Right ventricle myocardium inferior (tissue), 1 donor: Measurements from ENCODE around the gene PCBD1. TPM values are rescaled to one million over a fixed set of nuclear protein-coding genes. Genes with fewer than 3 reads are reported as not detected.
A peak's percentile ranks its signal among the peaks of the same experiment; 100 is the strongest.
"Not testable (repeated sequence)": the region's sequence is repeated elsewhere in the genome, so short reads cannot be mapped to it uniquely, and the experiment has no call there.

Experiments
- ATAC-seq: fragments of 200-7000 bp; cut with Tn5 transposase; one replicate; pipeline ENCODE4 v1.9.1; 2020; ENCODE audit warnings: mild to moderate bottlenecking, moderate library complexity
- DNase-seq: peaks from one replicate; pipeline ENCODE4 v3.0.0; 2021; ENCODE audit errors: missing footprints
- intact Hi-C: fragments of 100-400 bp; cut with DNase I; formaldehyde crosslinking; loops from one replicate; pipeline ENCODE4 v1.11.0; 2022
- total RNA-seq: library from RNA; stranded (reverse); fragmentation: NEBNext Ultra II Directional; extraction: Animal tissue kit (Norgen Biotek cat#: 25700); gene quantifications from one replicate; pipeline ENCODE4 v1.2.1, GENCODE V29; 2021
- donor health status: DM: no; HTN: yes; CAD: no; lungs with severe emphysema.

Gene PCBD1
- total RNA-seq, 1 donor from 2014 or later: 155 TPM

- ATAC-seq (no peak), DNase-seq (peak; percentile 31)
- intact Hi-C loops: loop anchor here (10.0 kb wide), 1 partner anchor 224 kb away; no protein-coding TSS in a partner anchor
Measured at GRCh38 chr10:70920519-70920918, 32.2 kb upstream of the PCBD1 start.

GRCh38 chr10:70919906-70920305, 31.5 kb upstream of the PCBD1 start:
- DNase-seq: peak; percentile 31
- intact Hi-C loops: loop anchor here (10.0 kb wide), 1 partner anchor 225 kb away; no protein-coding TSS in a partner anchor
- ATAC-seq: not testable (repeated sequence)

GRCh38 chr10:70918851-70919530, 30.6 kb upstream of the PCBD1 start:
- ATAC-seq (no peak), DNase-seq (peak; percentile 48)
- intact Hi-C loops: no loop called here

- ATAC-seq (no peak), DNase-seq (peak; percentile 52)
- intact Hi-C loops: no loop called here
Measured at GRCh38 chr10:70917635-70918034, 29.3 kb upstream of the PCBD1 start.

GRCh38 chr10:70917226-70917625, 28.9 kb upstream of the PCBD1 start:
- peak; percentile 14 for DNase-seq
- no peak for ATAC-seq
- intact Hi-C loops: no loop called here

- ATAC-seq (no peak), DNase-seq (no peak)
- intact Hi-C loops: no loop called here
Measured at GRCh38 chr10:70916241-70916640, 27.9 kb upstream of the PCBD1 start.

GRCh38 chr10:70915806-70916205, 27.4 kb upstream of the PCBD1 start:
- ATAC-seq: no peak
- intact Hi-C loops: no loop called here
- no peak for DNase-seq

- peak; percentile 11 for DNase-seq
- intact Hi-C loops: no loop called here
Measured at GRCh38 chr10:70915206-70915605, 26.8 kb upstream of the PCBD1 start.

GRCh38 chr10:70914316-70914864, 26.0 kb upstream of the PCBD1 start:
- ATAC-seq (no peak), DNase-seq (no peak)
- intact Hi-C loops: no loop called here

More at GRCh38 chr10:70915206-70915605, 26.8 kb upstream of the PCBD1 start:
- ATAC-seq: no peak

- DNase-seq (peak; percentile 16), ATAC-seq (no peak)
- intact Hi-C loops: no loop called here
Measured at GRCh38 chr10:70913893-70914240, 25.5 kb upstream of the PCBD1 start.

- ATAC-seq: no peak
- peak; percentile 37 for DNase-seq
- intact Hi-C loops: no loop called here
Measured at GRCh38 chr10:70913191-70913892, 25.0 kb upstream of the PCBD1 start.

GRCh38 chr10:70912556-70912955, 24.2 kb upstream of the PCBD1 start:
- DNase-seq (peak; percentile 37), ATAC-seq (no peak)
- intact Hi-C loops: no loop called here

GRCh38 chr10:70911386-70911785, 23.0 kb upstream of the PCBD1 start:
- DNase-seq (no peak), ATAC-seq (no peak)
- intact Hi-C loops: no loop called here

GRCh38 chr10:70910486-70911341, 22.3 kb upstream of the PCBD1 start:
- intact Hi-C loops: no loop called here
- no peak for ATAC-seq
- DNase-seq: no peak

- ATAC-seq (no peak), DNase-seq (no peak)
- intact Hi-C loops: no loop called here
Measured at GRCh38 chr10:70909326-70909935, 21.1 kb upstream of the PCBD1 start.

- DNase-seq: no peak
- no peak for ATAC-seq
- intact Hi-C loops: no loop called here
Measured at GRCh38 chr10:70908406-70909296, 20.3 kb upstream of the PCBD1 start.

- intact Hi-C loops: no loop called here
Measured at GRCh38 chr10:70907637-70908405, 19.5 kb upstream of the PCBD1 start.

More at GRCh38 chr10:70907637-70908405, 19.5 kb upstream of the PCBD1 start:
- peak; percentile 56 for ATAC-seq
- DNase-seq: no peak
